Activated CD8-positive, alpha-beta memory T cell treated with anti-CD3 and anti-CD28 coated beads for 1 hour (primary cell): ENCODE results near the gene PTPRE.

Experiments
- DNase-seq, 2 donors: peaks; one replicate each; pipeline ENCODE4 v3.0.0-alpha.2; 2020; ENCODE audit warnings: low read depth in 1 of 2; ENCODE audit errors: extremely low read depth in 1 of 2

PTPRE gene

DNA sequence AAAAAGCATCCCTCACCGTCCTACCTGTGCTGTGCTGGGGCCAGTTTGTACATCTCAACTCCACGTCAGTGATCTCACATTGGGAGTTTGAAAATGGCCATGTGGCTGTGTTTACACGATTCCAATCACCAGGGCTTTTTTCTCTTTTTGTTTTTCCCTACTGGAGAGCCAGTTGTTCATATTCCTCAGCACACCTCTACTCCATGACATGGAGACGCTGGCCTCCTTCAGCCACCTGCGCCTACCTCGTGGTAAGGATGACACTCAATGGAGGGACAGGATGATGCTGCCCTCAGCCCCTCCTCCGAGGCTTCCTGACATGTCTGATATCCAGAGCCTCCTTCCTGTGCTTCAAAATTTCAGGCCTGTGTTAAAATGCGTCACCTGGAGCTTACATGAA, 24.5 kb upstream of the PTPRE start:
- DNase-seq, result no peak

DNA sequence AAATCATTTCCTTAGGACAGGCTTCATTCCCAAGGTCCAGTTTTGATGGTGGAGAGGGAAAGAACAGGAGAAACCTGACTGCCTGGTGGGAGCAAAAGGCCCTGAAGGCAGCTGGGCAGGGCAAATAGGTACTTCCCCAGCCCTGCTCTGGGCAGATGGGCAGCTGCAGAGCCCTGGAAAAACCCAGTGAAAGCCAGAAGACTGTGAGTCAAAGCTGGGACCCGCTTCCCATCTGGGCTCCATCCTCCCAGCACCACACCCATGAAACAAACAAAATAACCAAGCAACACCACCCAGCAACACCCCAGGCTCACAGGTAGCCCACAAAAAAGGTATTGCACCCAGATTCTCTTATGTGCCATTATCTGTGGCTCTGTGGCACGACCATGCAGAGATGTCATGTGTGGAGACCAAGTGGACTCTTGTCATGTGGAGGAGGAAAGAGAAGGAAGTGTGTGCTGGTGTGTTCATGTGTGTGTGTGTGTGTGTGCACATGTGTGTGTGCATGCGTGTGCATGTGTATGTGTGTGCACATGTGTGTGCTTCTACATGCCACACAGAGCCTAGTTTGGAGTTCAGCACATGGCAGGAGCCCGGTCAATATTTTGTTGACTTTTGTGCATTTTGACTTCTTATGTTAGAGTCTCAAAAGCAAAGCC, 24.0 kb upstream of the PTPRE start:
- no peak for DNase-seq

DNA sequence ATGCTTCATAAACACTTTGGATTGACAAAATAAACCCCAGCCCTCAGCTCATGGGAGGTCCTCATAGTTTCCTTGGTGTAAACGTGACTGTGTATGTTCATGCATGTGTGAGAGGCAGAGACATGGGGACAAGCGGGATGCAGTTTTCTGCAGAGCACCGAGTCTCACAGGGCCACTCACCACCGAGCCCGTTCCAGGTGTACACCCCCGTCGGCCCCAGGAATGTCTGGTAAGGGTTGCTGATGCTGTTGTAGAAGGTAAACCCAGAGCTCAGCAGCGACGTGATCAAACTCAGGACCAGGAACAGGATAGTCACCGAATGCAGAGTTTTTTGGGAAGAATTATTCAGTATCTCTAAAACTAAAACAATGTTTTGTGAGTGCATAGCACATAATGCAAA, 23.4 kb upstream of the PTPRE start:
- DNase-seq, result no peak

DNA sequence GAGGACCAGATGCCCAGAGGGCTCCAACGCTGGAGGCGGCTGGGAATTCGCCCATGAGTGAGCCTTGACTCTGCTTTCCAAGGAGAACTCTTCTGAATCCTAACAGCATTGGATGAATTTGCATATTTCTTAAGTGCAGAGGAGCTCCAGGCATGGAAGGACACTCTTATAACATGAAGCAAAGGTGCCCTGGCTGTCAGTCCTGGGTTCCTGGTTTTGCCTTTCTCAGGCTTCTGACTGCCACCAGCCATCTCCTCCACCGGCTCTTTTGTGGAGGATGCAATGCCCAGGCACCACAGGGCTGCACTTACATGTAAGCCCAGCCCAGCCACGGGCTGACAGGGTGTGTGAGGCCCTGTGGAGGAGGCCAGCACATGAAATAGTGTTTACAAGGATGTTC, 22.4 kb upstream of the PTPRE start:
- DNase-seq, result no peak

GRCh38 chr10:127886371-127887051, 20.4 kb upstream of the PTPRE start:
- no peak for DNase-seq

GRCh38 chr10:127887541-127888415, 19.1 kb upstream of the PTPRE start:
- DNase-seq, result no peak

DNA sequence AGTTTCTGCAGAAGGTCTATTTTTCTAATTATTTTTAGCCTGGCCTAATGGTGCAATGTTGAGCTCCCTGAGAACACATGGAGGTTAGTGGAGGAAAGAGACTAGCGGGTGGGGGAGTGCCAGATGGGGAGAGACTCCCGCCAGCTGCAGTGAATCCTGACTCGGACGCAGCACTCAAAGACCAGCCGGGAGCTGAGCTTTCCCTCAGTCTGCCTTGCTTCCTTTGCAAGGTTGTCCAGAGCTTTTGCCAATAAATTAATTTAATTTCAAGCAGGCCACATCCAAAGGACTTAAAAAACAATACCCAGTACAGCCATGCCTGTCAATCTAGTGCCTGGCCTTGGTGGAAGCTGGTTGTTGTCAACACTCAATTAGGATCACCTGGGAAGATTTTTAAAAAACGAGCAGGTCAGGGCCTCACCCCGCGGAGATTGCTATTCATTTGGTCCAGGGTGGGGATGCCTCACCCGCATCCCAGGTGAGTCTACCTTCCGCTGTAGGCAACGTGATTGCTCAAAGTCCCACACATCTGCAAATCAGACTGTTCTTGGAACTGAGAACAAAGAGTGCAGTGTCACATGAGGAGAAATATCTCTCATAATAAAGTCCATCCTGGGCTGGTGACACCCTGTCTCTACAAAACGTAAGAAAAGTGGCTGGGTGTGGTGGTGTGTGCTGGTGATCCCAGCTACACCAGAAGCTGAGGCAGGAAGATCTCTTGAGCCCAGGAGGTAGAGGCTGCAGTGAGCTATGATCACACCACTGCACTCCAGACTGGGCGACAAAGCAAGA, 18.2 kb upstream of the PTPRE start:
- DNase-seq, result no peak

- DNase-seq, result no peak
These were observed 17.2 kb upstream of the PTPRE start for GRCh38 chr10:127889605-127890195.

GRCh38 chr10:127890216-127890615, 16.7 kb upstream of the PTPRE start:
- DNase-seq, result no peak

DNA sequence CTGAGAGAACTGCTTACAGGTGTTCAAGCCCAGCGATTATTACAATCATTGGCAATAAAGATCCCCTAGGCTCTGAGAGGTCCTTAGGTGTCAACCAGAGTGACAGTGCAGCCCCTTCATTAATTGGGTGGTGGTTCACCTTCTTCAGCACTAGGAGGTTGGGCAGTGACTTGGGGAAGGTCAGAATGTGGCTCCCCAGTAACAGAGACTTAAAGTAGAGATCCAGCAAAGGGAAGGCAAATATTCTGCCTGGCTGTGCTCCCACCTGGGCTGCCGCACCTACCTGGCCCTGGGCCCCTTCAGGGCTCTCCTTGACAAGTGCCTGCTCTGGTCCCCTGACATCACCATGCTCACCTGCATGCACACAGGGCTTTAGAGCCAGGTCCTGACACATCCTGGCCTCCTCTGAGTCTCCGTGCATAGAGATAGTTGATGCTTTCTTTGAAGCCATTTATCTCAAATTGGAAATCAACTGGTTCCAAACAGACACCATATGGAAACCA, 16.0 kb upstream of the PTPRE start:
- DNase-seq, result no peak

GRCh38 chr10:127892743-127893142, 14.2 kb upstream of the PTPRE start, which contains the start of gene CLRN3:
Gene CLRN3, minus strand, starts transcription at chr10:127892941. Its CDS starts 157 bp downstream, at chr10:127892784.
- no peak for DNase-seq

- DNase-seq, result no peak
These were observed 12.8 kb upstream of the PTPRE start for GRCh38 chr10:127894146-127894545.

DNA sequence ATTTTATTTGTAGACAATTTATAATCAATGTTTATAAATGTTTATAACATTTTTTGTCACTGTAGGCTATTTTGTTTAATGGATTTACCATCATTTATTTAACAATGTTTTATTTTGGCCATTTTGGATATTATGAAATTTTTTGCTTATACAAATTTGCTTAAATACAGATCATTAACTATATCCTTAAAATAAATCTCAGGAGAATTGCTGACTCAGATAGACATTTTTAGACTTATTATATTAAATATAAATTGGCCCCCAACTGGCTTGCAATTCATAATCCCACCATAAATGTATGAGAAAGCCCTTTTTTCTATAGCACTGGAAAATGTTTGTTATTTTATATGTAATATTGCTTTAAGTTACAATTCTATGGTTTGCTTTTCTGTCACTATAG, 10.3 kb upstream of the PTPRE start:
- no peak for DNase-seq

- DNase-seq, result no peak
These were observed 9.7 kb upstream of the PTPRE start for GRCh38 chr10:127897177-127897576.

DNA sequence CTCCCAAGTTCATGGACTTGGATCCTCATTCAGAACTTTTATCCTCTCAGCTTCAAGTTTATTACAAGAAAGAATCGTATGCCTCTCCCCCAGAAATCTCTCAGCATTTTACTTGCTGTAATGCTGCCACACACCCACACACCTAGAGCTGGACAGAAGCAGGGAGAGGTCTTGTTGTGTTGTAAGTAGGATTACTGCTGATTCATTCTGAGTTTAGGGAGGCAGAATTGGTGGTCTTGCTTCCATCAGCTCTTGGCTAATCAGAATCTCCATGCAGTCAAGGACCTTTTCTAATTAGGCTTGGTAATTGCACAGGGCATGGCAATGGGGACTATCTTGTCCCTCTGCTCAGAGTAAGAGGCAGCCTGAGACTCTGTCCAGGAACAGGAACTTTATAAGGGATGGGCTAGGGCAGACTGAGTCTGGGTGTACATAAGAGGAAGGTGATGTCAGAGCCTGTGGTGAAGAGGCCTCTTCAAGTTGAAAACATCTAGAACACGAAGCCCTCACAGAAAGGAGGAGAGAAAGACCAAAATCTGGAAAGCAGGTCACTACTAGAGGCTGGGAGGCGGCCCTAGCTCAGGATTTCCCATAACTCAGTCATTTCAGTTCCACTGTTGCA, 7.0 kb upstream of the PTPRE start:
- DNase-seq, result no peak

DNA sequence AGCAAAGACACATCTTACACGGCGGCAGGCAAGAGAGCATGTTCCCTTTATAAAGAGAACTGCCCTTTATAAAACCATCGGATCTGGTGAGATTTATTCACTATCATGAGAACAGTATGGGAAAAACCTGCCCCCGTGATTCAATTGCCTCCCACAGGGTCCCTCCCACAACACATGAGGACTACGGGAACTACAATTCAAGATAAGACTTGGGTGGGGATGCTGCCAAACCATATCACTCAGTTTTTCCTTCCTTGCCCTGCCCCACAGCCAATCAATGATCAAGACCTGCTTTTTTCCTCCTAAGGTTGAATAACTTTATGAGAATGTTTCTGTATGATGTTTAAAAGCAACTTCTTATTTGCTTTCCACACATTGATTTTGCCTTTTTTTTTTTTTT, 3.1 kb upstream of the PTPRE start:
- DNase-seq, result no peak

DNA sequence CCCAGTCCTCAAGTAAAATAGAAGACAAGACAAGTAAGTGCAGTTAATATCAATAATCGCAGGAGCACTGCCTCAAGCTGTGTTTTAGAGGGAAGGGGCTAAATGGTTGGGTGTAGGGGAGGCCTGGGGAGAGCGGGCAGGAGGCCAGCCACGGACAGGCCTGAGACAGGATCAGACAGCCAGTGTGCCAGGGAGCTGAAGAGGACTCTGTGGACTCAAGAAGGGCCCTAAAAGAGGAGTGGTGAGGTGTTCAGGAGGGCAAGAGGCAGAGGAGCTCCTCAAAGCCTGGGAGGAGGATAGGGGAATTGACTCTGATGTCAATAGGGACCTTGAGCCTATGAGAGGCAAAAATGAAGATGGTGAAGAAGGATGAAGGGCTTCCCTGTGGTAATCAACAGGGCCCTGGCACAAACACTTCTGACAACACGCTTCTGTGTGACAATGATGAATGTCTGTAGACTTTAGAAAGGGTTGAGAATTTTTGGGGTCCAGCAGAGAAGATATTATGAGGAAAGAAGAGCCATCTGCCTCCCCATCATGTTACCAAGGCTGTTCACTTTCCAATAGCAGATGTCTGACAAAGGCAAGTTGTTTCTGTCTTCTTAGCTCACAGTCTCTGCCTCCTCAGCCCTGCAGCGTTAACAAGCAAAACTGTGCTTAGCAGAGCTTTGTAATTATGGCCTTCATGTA, 2.4 kb upstream of the PTPRE start:
- DNase-seq, result no peak

DNA sequence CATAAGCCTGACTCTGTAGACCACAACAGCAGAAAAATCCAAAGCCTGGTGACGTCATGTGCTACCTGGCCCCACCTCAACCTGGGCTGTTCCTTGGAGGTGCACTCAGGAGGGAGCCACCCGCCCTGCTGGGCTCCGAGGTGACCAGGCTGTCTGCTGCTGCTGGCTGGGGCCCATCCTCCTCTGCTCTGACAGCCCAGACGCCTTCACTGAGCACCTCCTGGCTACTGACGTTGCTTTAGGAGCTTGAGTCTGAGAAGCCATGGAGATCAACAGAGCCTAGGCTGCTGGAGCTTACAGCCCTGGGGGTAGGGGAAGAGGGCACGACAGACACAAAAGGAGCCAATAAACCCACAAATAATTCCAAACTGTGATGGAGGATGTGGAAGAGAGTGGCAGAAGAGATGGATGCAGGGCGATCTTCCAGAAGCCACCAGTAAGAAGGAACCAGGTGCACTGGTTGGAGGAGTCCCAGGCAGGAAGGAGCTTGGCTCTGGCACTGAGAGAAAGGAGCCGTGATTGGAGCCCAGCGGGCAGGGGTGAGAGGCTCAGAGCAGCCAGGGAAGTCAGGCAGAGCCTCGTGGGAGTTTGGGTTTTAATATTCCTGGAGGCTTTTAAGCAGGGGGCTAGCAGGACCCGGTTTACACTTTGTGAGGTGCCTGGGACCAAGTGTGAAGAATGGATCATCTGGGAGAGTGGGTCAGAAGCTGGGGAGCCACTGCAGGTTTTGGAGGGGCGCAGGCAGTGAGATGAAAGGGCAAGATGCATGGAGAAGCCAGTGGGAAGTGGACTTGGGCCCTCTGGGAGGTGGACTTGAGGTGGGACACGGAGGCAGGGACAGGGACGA, 1.7 kb upstream of the PTPRE start:
- no peak for DNase-seq
